GM19025 (cell line): ENCODE data around the gene CPNE4.

Experiments used
- ATAC-seq: cut with Tn5 transposase; IDR thresholded peaks from one replicate; pipeline ENCODE4 v1.9.1; 2021; ENCODE audit warnings: mild to moderate bottlenecking, low read depth, moderate library complexity; ENCODE audit not compliant: unreplicated experiment

The CPNE4 gene

DNA sequence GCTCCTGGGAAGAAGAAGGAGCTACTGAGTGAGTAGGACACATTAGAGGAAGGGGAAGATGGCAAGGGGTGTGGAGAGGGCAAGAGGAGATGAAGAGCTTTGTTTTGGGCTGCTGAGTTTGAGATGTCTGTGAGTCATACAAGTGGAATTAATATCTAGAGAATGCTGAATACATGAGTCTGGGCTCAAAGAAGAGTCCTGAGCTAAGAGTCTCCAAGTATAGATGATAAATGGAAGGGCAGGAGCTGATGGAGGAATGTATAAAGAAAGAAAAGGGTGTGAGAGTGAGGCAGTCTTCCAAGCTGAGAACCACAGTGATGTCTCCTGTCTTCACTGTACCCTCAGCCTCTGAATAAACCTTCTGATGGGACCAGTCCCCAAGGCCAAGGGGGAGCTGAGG is 326.6 kb downstream of the CPNE4 start:
- no peak for ATAC-seq

DNA sequence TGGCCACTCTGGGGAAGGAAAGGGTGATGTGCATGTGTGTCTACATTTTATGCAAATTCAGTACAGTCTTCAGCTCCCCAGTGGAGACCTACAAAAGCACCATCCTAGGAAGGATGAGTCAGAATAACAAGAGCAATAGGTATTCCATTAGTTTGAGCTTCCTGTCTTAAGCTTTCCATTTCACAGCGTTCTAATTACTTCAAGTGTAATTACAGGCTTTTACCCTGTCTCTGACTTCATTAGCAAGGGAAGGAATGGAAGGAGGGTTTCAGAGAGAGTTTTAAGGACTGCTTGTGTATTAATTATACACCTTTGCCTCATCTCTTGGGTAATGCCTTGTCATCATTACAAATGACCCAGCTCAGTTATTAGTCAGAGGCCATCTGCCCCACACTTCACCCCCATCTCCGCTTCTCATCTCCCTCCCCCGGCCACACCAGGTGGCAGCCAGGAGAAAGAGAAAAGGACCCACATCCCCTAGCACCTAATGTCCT is 329.2 kb downstream of the CPNE4 start:
- ATAC-seq, result peak; percentile 85

DNA sequence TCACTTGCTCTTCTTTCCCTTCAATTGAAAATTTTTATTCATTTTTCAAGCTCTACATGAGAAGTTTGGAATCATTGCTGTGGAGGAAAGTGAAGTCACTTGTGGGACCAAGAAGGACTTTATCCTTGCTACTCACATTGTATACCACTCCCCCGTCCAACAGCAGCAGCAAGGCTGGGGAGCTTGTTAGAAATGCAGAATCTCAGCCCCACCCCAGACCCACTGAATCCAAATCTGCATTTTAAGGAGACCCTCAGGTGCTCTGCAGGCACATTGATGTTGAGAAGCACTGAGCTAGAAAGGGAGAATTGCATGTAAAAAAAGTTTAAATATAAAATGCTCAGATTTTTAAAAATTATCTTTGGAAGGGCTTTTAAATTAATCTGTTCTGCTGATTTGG is 329.7 kb downstream of the CPNE4 start:
- no peak for ATAC-seq

DNA sequence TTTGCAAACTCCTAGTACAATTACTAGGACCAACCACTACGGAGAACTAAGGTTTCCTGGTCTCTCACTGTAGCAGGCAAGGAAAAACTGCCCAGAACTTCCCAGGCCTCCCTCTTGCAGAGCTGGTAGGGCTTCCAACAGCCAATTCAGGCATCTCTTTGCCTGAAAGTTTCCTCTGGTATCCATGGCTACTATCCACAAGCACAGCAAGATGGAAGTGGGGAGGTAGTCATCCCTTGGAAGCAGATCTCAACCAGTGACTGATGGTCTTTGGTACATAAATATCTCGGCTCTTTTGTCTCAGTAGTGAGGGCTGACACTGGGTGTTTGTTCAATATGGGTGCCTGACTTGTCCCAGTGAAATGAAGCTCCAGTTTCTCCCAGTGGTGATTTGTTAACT is 330.7 kb downstream of the CPNE4 start:
- ATAC-seq, result no peak

DNA sequence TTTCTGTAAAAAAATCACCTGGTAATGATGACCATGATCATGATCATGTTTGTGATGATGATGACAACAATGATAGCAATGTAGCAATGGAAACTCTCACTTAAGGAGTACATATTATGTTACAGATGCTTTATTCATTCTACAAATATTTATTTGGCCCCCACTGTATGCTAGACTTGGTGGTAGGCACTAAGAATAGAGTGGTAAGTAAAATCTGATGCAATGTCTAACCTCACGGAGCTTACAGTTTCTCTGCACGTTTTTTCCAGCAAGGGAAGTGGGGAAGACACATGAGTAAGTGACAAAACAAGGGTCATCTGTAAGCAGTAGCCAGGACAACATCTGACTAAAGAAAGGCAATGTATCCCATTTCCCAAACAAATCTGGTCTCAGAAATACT is 332.7 kb downstream of the CPNE4 start:
- ATAC-seq, result no peak

DNA sequence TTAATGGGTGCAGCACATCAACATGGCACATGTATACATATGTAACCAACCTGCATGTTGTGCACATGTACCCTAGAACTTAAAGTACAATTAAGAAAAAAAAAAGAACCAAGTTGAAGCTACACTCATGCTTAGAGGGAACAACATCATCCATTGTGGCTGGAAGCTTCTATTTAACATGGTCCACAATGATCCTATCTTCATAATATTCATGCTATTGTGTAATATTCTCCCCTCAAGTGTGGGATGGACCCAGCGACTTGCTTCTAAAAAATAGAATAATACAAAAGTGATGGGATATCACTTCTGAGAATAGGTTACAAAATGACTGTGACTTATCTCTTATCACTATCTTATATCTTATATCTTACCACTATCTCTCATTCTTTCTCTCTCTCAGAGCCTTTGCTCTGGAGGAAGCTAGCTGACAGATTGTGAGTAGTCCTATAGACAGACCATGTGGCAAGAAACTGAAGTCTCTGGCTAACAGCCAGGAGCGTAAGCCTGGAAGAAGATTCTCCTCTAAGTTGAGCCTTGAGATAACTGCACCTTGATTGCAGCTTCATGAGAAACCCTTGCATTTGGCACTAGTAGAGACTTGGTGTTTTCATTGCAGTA is 333.6 kb downstream of the CPNE4 start:
- ATAC-seq, result no peak

DNA sequence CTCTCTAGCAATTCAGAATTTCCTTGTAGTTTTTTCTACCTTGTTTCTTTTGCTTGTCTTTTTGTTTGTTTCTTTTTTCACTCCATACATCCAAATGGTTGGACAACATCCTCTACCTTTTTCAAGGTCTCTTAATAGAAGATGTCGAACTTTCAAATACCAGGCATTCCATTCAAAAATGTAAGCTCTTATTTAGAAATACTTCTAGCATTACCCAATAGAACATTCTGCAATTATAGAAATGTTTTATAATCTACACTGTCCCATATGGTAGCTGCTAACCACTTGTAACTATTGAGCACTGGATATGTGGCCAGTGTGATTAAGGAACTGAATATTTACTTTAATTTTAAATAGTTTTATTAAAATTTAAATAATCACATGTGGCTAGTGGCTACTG is 335.8 kb downstream of the CPNE4 start:
- ATAC-seq, result no peak

DNA sequence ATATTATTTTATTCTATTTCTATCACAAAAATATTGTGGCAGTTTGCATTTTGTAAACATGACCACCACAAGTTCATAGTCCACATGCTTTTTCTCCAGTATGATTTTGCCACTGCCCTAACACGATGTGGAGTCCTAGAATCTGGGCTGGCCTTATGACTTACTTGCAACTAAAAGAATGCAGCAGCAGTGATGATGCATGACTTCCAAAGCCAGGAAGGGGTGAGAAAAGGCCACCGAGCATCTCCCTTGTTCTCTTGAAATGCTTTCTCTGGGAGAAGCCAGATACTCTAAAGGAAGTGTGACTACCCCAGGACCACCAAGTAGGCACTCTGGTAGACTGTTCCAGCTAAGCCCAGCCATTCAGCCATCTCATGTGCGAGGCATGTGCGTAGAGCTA is 340.4 kb downstream of the CPNE4 start:
- ATAC-seq, result no peak

DNA sequence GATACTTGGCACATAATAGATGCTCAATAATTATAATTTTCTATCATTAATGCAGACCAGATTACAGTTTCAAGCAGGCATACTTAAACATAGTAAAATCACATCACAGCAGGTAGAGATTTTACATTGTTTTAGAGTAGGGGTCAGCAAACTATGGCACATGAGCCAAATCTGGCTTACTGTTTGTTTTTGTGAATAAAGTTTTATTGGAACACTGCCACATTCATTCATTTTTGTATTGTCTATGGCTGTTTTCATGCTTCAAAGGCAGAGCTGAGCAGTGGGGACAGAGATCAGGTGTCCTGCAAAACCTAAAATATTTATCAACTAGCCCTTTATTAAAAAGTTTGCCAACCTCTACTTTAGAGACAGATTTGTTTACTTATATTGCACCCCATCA is 342.5 kb downstream of the CPNE4 start:
- no peak for ATAC-seq

DNA sequence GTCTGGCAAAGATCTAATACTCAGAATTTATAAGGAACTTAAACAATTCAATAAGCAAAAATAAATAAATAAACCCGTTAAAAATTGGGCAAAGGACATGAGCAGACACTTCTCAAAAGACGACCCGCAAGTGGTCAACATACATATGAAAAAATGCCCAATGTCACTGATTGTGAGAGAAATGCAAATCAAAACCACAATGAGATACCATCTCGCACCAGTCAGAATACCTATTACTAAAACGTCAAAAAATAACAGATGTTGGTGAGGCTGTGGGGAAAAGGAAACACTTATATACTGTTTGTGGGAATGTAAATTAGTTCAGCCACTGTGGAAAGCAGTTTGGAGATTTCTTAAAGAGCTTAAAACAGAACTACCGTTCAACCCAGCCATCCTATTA is 344.0 kb downstream of the CPNE4 start:
- no peak for ATAC-seq

DNA sequence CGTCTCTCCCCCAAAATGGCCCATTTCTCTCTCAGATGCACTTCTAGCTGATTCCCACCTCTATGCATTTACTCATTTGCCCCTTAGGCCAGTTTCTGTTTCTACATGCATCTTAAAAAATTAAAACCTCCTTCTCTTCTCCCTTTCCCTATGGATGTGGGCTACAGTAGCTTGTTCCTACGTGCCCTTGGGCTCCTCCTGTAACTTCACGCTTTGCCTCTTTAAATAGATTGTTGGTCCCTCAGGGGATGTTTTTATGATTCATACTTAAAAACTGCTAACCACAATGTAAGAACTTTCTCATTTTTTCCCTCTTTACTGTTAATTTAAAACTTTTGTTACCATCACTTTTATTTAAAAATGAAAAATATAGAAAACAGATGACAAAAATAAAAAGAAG is 346.4 kb downstream of the CPNE4 start:
- ATAC-seq, result no peak

DNA sequence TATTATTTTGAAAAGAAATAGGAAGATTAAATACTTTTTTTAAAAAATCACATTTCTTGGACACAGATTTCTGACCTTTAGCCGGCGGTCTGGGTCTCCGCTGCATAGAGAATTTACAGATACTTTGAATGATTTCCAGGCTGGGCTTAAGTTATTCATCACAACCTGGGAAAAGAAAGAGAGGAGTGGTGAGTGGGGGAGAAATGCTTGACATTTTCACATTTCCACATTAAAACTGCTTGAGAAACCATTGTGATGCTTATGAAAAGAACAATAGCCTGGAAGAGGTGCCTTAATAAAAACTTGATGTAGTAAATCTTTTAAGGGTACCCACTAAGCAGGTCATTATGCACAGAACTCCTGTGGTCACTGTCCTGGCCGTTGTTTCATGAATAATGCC is 365.2 kb downstream of the CPNE4 start:
- ATAC-seq, result no peak

DNA sequence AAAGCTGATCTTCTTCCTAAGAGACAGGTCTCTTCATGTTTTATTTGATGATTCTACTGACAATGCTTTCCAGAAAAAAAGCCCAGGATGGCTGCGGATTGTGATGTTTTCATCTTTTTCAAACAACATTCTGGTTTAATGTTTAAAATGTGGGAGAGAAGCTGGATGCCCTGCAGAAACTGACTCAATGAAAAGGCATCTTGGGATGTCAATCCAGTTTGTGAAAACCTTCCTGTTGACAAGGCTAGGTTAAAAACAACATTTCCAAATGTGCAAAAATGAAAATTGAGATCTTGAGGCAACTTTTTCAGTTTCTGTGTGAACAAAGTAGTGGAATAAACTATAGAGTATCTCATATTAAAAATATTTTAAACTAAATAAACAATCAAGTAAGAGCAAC is 376.0 kb downstream of the CPNE4 start:
- no peak for ATAC-seq

DNA sequence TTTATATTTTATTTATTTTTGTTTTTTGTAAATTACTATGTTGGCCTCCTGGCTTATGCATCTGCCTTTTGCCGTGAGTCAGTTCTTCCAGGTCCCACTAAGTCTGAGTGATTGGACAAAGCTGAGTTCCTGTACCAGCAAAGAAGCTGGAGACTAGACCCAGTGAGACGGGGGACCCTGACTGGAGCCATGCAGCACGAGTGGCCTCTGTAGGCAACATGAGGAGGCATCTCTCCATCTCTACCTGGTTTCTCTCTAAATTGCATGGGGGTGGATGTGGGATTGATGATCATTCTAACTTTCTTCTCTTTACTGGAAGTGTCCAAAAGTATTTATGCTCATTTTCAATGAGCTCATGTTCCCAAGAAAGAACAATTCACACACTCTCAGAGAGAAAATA is 376.7 kb downstream of the CPNE4 start:
- ATAC-seq, result no peak

DNA sequence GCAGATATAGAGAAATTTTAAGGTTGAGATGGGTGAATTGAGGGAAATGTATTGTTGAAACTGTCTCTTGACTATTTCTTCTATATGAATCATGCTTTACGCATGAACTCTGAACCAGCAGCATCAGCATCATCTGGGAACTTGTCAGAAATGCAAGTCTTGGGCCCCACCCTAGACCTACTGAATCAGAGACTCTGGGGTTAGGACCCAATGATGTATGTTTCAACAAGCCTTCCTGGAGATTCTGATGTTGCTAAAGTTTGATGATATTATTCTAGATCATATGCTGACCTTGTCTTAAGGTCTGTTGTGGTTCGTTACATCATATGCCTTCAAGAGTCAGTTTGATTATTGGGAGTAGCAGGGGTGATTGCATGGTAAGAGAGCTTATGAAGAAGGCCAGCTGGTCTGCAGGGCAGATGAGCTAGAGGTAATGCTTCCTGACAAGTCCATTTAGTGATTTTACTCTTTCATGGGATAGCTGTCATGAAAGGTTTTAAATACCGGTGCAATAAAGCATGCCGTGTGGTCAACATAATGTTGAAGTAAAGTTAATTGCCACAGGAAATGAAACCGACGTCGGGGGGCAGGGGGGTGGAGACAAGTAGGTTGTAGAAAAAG is 379.6 kb downstream of the CPNE4 start:
- ATAC-seq, result no peak

DNA sequence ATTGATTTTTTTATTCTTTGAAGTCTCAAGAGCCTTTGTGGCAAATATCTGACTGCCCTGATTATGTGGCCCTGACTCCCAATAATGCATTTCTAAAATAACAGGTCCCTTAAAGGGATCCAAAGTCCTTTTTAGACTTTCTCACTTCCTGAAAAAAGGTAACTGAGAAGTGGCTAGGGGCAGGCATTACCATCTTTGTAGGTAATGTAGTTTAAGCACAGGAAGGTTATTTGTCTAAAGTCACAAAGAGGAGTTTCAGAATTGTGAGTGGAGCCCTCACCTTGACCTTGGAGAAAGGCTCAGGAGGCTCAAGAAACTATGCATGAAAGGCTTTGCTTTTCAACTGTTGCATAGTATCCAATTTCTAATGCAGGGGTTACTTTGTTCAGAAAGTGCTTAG is 389.2 kb downstream of the CPNE4 start:
- ATAC-seq, result no peak

DNA sequence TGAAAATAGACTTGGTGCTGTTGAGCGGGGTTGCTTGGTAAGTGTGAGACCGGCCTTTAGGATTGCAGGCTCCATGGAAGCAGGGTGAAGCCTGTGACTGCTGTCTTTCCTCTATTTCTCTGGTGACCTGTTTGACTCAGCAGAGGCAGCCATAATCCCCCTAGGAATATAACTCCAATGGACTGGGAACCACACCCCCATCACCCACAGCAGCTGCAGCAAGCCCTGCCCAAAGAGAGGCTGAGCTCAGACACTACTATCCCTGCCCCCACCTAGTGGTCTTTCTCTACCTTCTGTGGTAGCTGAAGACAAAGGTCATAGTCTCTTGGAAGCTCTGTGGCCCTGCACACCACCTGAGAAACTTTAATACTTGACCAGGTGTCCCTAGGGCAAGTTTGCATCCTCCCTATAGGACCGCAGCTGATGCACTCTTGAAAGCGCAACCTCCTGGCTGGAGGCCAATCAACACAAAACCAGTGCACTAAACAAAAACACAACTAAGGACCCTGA is 398.5 kb downstream of the CPNE4 start:
- no peak for ATAC-seq

DNA sequence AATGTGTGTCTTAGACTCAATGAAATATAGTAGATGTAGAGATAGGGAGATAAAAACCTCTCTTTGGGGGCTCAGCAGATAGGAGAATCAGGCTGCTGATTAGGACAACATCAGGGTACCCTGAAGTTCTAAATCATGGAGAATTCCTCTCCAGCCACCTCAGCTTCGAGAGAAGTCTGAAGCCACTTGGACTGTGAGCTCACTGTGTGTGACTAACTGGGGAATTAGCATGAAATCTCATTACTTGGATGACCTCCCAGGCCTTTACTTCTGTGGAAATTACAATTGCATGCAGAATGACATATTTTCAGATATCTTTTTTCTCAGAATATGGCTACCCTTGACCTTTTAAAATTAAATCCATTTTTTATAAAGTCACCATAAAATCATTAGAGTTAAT is 404.0 kb downstream of the CPNE4 start:
- no peak for ATAC-seq

DNA sequence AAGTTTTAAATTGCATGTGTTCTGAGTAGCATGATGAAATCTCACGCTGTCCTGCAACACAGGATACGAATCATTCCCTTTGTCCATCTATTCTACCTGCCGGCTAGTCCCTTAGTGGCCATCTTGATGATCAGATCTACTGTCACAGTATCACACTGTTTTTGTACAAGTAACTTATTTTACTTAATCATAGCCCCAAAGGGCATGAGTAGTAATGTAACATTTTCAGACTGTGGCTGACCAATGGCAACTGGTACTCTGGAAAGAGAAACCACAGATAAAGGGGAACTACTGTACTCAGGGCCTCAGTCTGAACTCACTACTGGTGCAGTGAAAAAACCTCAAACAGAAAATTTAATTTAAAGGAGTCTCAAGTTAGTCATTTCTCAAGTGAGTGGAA is 404.7 kb downstream of the CPNE4 start:
- ATAC-seq, result peak; percentile 93

DNA sequence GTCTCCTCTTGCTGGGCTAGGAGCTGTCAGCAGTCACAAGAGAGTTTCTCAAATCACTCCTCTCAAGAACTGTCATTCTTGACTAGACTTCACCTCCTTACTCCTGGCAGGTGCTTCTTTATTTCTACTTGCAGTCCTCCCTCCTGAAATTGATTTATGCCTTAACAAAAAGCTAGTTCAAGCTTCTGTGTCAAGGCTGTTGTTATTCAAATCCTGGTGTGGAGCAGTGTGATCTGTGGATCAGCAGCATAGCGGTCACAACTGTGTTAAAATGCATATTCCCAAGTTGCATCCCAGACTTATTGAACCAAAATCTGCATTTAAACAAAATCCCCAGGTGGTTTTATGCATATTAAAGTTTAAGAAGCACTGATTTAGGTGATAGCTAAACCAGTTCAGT is 411.4 kb downstream of the CPNE4 start:
- ATAC-seq, result no peak

DNA sequence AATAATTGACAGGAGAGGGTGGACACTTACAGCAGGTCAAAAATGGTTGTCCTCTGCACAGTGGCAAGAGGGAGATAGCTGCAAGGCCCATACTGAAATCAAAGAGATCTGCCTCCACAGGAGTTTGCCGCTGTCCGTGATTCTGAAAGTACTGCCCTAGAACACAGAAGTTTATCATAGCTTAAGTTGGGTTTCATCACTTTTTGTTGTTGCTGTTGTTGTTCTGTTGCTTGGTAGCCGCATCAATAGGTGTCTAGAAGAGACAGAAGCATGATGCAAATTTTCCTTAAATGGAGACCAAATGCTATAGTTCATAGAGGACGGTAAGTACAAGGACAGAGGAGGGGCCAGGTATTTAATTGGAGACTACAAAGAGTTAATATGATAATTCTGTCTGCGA is 412.1 kb downstream of the CPNE4 start:
- no peak for ATAC-seq

DNA sequence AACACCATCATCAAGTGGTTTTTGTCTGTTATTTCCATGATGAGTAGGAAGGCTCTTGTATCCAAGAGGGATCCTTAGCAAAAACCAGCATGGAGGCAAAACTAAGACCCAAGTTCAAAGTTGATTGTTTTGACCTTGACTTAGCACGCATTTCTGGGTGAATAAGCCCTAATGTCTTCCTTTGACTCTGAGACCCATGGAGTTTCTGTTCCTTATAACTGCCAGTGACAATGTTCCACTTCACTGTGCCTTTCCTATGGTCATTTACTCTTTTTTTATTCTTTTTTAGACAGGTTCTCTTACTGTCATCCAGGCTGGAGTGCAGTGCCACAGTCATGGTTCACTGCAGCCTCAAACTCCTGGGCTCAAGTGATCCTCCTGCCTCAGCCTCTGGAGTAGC is 413.8 kb downstream of the CPNE4 start:
- no peak for ATAC-seq
